Gastrocnemius medialis (tissue), 4 donors: ENCODE measurements around the gene JAG2. TPM values are rescaled to one million over a fixed set of nuclear protein-coding genes. Genes with fewer than 3 reads are reported as not detected.

ENCODE experiments used
- ATAC-seq, 2 donors: fragments of 150-250 bp; one replicate each; pipeline ENCODE4 v1.9.1; 2016
- DNase-seq, 2 donors: peaks; one replicate each; pipeline ENCODE4 v3.0.0-alpha.2; 2019
- H3K27ac ChIP-seq, 4 donors: fragments of 200-600 bp; sonication (generic); 1 replicate in 1 of 4; 2 replicates in 3 of 4; pipeline ENCODE4 v1.5.1; 2016 to 2018; ENCODE audit warnings: mild to moderate bottlenecking in 2 of 4, moderate library complexity in 1 of 4
- H3K27me3 ChIP-seq, 3 donors: fragments of 200-600 bp; sonication (generic) in 2 of 3; 1 replicate in 1 of 3; 2 replicates in 2 of 3; pipeline versions ENCODE4 v1.5.1 to v1.6.0; 2016 to 2019; ENCODE audit warnings: mild to moderate bottlenecking in 1 of 3, moderate library complexity in 1 of 3
- H3K36me3 ChIP-seq, 2 donors: fragments of 200-600 bp; sonication (generic) in 1 of 2; one replicate each; pipeline ENCODE4 v1.5.1; 2017 to 2018
- H3K4me1 ChIP-seq, 2 donors: fragments of 200-600 bp; sonication (generic) in 1 of 2; one replicate each; pipeline ENCODE4 v1.5.1; 2016 to 2017; ENCODE audit warnings: mild to moderate bottlenecking in 2 of 2
- H3K4me3 ChIP-seq, 4 donors: fragments of 200-600 bp; sonication (generic) in 3 of 4; 1 replicate in 1 of 4; 2 replicates in 3 of 4; pipeline ENCODE4 v1.5.1; 2016 to 2019; ENCODE audit warnings: mild to moderate bottlenecking in 2 of 4
- H3K9me3 ChIP-seq, 3 donors: fragments of 200-600 bp; sonication (generic) in 2 of 3; 1 replicate in 1 of 3; 2 replicates in 2 of 3; pipeline ENCODE4 v1.5.1; 2016 to 2019
- CTCF ChIP-seq, 5 experiments: fragments of 450-650 bp in 3 of 5; fragments of 200-600 bp in 2 of 5; sonication (generic) in 2 of 5; IDR thresholded peaks in 4 of 5; conservative IDR thresholded peaks in 1 of 5; 1 replicate in 4 of 5; 2 replicates in 1 of 5; pipeline ENCODE4 v1.5.1; 2016 to 2019; ENCODE audit warnings: antibody characterized with exemption in 5 of 5, mild to moderate bottlenecking in 3 of 5, moderate library complexity in 3 of 5
- POLR2A ChIP-seq, 2 donors: fragments of 450-650 bp; IDR thresholded peaks; one replicate each; pipeline ENCODE4 v1.6.1; 2017; ENCODE audit warnings: antibody characterized with exemption in 2 of 2, mild to moderate bottlenecking in 2 of 2, moderate library complexity in 2 of 2
- in situ Hi-C, 4 donors: fragments of 200-750 bp; cut with MboI; loops; one replicate each; pipeline versions ENCODE4 v1.15.0 to v1.8.0; 2017; ENCODE audit warnings: low sequenced_read_pairs in 4 of 4
- intact Hi-C: fragments of 100-400 bp; cut with DNase I; formaldehyde crosslinking; loops from one replicate; pipeline ENCODE4 v1.15.1; 2023; ENCODE audit warnings: low total_unique reads
- total RNA-seq, 4 donors: library from RNA; depleted of rRNA; stranded (reverse); fragments of >200 nt; gene quantifications; one replicate each; pipeline versions ENCODE4 v1.1.0 to v1.2.3, GENCODE V29; 2016

JAG2 gene
- total RNA-seq, 4 donors from 2014 or later = 8.0 to 17.9 (median 15.7) TPM

GRCh38 chr14:105148604-105149145 lies 19.9 kb downstream of the JAG2 start:
- Histone ChIP-seq H3K36me3 (peaks cover 0 to 53% of the 10 kb centered on the region in 2 donors), H3K4me1 (peaks cover 22 to 23% of the 10 kb centered on the region in 2 donors), H3K4me3 (no peak overlapping the region), H3K27me3 (no peaks in the 10 kb centered on the region), H3K9me3 (no peaks in the 10 kb centered on the region), H3K27ac (no peak overlapping the region)
- TF ChIP-seq POLR2A (IDR thresholded peaks at IDR 0.05) = no peak
- TF ChIP-seq CTCF (IDR thresholded peaks at IDR 0.05 in 4 of 5, conservative IDR thresholded peaks at IDR 0.05 in 1 of 5) = no peak
- in situ Hi-C loops (no loop called here), intact Hi-C loops (no loop called here)
- no peak for ATAC-seq
- DNase-seq = peak in 1 of 2 donors; percentile 7

- H3K36me3 ChIP-seq = peaks cover 0 to 61% of the 10 kb centered on the region in 2 donors
- H3K4me1 ChIP-seq = peaks cover 16% of the 10 kb centered on the region in 2 donors
- no peak overlapping the region for H3K4me3 ChIP-seq
- ATAC-seq (no peak), DNase-seq (no peak)
- no peak overlapping the region for H3K27ac ChIP-seq
- TF ChIP-seq POLR2A (IDR thresholded peaks at IDR 0.05) = no peak
- no peak for TF ChIP-seq CTCF (IDR thresholded peaks at IDR 0.05 in 4 of 5, conservative IDR thresholded peaks at IDR 0.05 in 1 of 5)
- no peaks in the 10 kb centered on the region for H3K27me3 ChIP-seq
- H3K9me3 ChIP-seq = no peaks in the 10 kb centered on the region
- intact Hi-C loops = no loop called here
- in situ Hi-C loops = no loop called here
These were observed 20.6 kb downstream of the JAG2 start for GRCh38 chr14:105147671-105148603.

GRCh38 chr14:105146976-105147635 lies 21.5 kb downstream of the JAG2 start:
- DNase-seq (no peak), ATAC-seq (no peak)

More at GRCh38 chr14:105146976-105147635, 21.5 kb downstream of the JAG2 start:
- Histone ChIP-seq H3K9me3 (no peaks in the 10 kb centered on the region), H3K27ac (no peak overlapping the region), H3K36me3 (peaks cover 0 to 68% of the 10 kb centered on the region in 2 donors), H3K27me3 (no peaks in the 10 kb centered on the region), H3K4me3 (no peak overlapping the region), H3K4me1 (peaks cover 8% of the 10 kb centered on the region in 2 donors)
- intact Hi-C loops = no loop called here
- in situ Hi-C loops = no loop called here
- TF ChIP-seq CTCF (IDR thresholded peaks at IDR 0.05 in 4 of 5, conservative IDR thresholded peaks at IDR 0.05 in 1 of 5) (no peak), POLR2A (IDR thresholded peaks at IDR 0.05) (no peak)
